ENCODE data around the gene ASCC3. TPM values are rescaled to one million over a fixed set of nuclear protein-coding genes. Genes with fewer than 3 reads are reported as not detected.

The ASCC3 gene
- total and polyA plus RNA-seq, 4 donors, result 12.8 to 32.7 (median 16.4) TPM

GRCh38 chr6:100517633-100518032 lies 363.5 kb downstream of the ASCC3 start:
- H3K9ac ChIP-seq (ENCODE audit: low read depth in 1 of 2, low read length in 2 of 2), result no peak overlapping the region

GRCh38 chr6:100517106-100517505 lies 364.0 kb downstream of the ASCC3 start:
- no peak for TF ChIP-seq FOXA2 (IDR thresholded peaks at IDR 0.05)
- no peak for TF ChIP-seq EGR1 (IDR thresholded peaks at IDR 0.05; ENCODE audit: low read depth in 2 of 2)
- TF ChIP-seq, protein P1, sequence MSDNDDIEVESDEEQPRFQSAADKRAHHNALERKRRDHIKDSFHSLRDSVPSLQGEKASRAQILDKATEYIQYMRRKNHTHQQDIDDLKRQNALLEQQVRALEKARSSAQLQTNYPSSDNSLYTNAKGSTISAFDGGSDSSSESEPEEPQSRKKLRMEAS (IDR thresholded peaks at IDR 0.05), result no peak
- TF ChIP-seq REST (IDR thresholded peaks at IDR 0.05), result no peak
- no peak for TF ChIP-seq RAD21 (IDR thresholded peaks at IDR 0.05)
- no peak for TF ChIP-seq JUND (IDR thresholded peaks at IDR 0.05)
- TF ChIP-seq ATF3 (IDR thresholded peaks at IDR 0.05), result no peak
- TF ChIP-seq RXRA (IDR thresholded peaks at IDR 0.05), result no peak
- TF ChIP-seq, protein P2, sequence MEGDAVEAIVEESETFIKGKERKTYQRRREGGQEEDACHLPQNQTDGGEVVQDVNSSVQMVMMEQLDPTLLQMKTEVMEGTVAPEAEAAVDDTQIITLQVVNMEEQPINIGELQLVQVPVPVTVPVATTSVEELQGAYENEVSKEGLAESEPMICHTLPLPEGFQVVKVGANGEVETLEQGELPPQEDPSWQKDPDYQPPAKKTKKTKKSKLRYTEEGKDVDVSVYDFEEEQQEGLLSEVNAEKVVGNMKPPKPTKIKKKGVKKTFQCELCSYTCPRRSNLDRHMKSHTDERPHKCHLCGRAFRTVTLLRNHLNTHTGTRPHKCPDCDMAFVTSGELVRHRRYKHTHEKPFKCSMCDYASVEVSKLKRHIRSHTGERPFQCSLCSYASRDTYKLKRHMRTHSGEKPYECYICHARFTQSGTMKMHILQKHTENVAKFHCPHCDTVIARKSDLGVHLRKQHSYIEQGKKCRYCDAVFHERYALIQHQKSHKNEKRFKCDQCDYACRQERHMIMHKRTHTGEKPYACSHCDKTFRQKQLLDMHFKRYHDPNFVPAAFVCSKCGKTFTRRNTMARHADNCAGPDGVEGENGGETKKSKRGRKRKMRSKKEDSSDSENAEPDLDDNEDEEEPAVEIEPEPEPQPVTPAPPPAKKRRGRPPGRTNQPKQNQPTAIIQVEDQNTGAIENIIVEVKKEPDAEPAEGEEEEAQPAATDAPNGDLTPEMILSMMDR (IDR thresholded peaks at IDR 0.05; ENCODE audit: low read depth, low read length, missing input control), result no peak
- TF ChIP-seq FOXA1 (IDR thresholded peaks at IDR 0.05), result no peak
- TF ChIP-seq, protein P3, sequence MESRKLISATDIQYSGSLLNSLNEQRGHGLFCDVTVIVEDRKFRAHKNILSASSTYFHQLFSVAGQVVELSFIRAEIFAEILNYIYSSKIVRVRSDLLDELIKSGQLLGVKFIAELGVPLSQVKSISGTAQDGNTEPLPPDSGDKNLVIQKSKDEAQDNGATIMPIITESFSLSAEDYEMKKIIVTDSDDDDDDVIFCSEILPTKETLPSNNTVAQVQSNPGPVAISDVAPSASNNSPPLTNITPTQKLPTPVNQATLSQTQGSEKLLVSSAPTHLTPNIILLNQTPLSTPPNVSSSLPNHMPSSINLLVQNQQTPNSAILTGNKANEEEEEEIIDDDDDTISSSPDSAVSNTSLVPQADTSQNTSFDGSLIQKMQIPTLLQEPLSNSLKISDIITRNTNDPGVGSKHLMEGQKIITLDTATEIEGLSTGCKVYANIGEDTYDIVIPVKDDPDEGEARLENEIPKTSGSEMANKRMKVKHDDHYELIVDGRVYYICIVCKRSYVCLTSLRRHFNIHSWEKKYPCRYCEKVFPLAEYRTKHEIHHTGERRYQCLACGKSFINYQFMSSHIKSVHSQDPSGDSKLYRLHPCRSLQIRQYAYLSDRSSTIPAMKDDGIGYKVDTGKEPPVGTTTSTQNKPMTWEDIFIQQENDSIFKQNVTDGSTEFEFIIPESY (IDR thresholded peaks at IDR 0.05), result no peak
- TF ChIP-seq YY1 (IDR thresholded peaks at IDR 0.05), result no peak
- TF ChIP-seq GABPA (IDR thresholded peaks at IDR 0.05 in 1 of 2, conservative IDR thresholded peaks at IDR 0.05 in 1 of 2), result no peak
- no peak for TF ChIP-seq HNF4G (IDR thresholded peaks at IDR 0.05)
- TF ChIP-seq HNF4A (conservative IDR thresholded peaks at IDR 0.05), result no peak
- no peak for TF ChIP-seq TAF1 (conservative IDR thresholded peaks at IDR 0.05)
- TF ChIP-seq SP1 (IDR thresholded peaks at IDR 0.05), result no peak
- no peak for TF ChIP-seq NR2F2 (IDR thresholded peaks at IDR 0.05)
- Histone ChIP-seq H3K4me3 (ENCODE audit: low read depth in 1 of 3, low read length in 3 of 3) (no peak overlapping the region), H3K9me3 (ENCODE audit: control insufficient read depth in 4 of 4, low read length in 3 of 4) (no peaks in the 10 kb centered on the region), H3K27me3 (ENCODE audit: control insufficient read depth in 4 of 4, insufficient read depth in 4 of 4, low read length in 3 of 4) (no peaks in the 10 kb centered on the region), H3K27ac (ENCODE audit: low read depth in 1 of 2, low read length in 2 of 2) (no peak overlapping the region), H3K4me1 (ENCODE audit: control insufficient read depth in 4 of 4, insufficient read depth in 4 of 4, low read length in 3 of 4) (peaks cover 0 to 8% (median 0%) of the 10 kb centered on the region in 4 donors), H3K36me3 (ENCODE audit: control insufficient read depth in 4 of 4, insufficient read depth in 3 of 4, low read depth in 1 of 4, low read length in 3 of 4) (peaks cover 0 to 13% (median 5%) of the 10 kb centered on the region in 4 donors), H3K9ac (ENCODE audit: low read depth in 1 of 2, low read length in 2 of 2) (no peak overlapping the region)
- DNase-seq (ENCODE audit: low spot score), result no peak
- 97% methylated on average over 4 of the region's 4 CpGs for WGBS

More at GRCh38 chr6:100517633-100518032, 363.5 kb downstream of the ASCC3 start:
- Histone ChIP-seq H3K36me3 (ENCODE audit: control insufficient read depth in 4 of 4, insufficient read depth in 3 of 4, low read depth in 1 of 4, low read length in 3 of 4) (peaks cover 0 to 7% (median 3%) of the 10 kb centered on the region in 4 donors), H3K9me3 (ENCODE audit: control insufficient read depth in 4 of 4, low read length in 3 of 4) (no peaks in the 10 kb centered on the region), H3K4me1 (ENCODE audit: control insufficient read depth in 4 of 4, insufficient read depth in 4 of 4, low read length in 3 of 4) (peaks cover 0 to 8% (median 0%) of the 10 kb centered on the region in 4 donors), H3K27me3 (ENCODE audit: control insufficient read depth in 4 of 4, insufficient read depth in 4 of 4, low read length in 3 of 4) (no peaks in the 10 kb centered on the region), H3K27ac (ENCODE audit: low read depth in 1 of 2, low read length in 2 of 2) (no peak overlapping the region), H3K4me3 (ENCODE audit: low read depth in 1 of 3, low read length in 3 of 3) (no peak overlapping the region)
- 46% methylated on average over 1 of the region's 1 CpG for WGBS
- TF ChIP-seq HNF4A (conservative IDR thresholded peaks at IDR 0.05) (peak; percentile 13 to 39), RXRA (IDR thresholded peaks at IDR 0.05) (no peak)
- DNase-seq (ENCODE audit: low spot score), result no peak

Data from liver (tissue), 9 donors.